Epithelial cell of proximal tubule (primary cell): Measurements from ENCODE around the gene BANF2. TPM values are rescaled to one million over a fixed set of nuclear protein-coding genes. Genes with fewer than 3 reads are reported as not detected.
"Not testable (repeated sequence)": the region's sequence is repeated elsewhere in the genome, so short reads cannot be mapped to it uniquely, and the experiment has no call there.

ENCODE experiments used
- DNase-seq: peaks from one replicate; pipeline ENCODE4 v3.0.0-alpha.2; 2011; ENCODE audit warnings: low read depth
- H3K4me3 ChIP-seq: 2 replicates; pipeline ENCODE4 v1.5.1; 2011; ENCODE audit warnings: low read depth, mild to moderate bottlenecking, low read length
- CTCF ChIP-seq: conservative IDR thresholded peaks from 2 replicates; pipeline ENCODE4 v1.5.1; 2012; ENCODE audit warnings: low read depth, mild to moderate bottlenecking, low read length
- total RNA-seq: library from RNA; depleted of rRNA; stranded (reverse); fragments of >200 nt; gene quantifications from 2 replicates; pipeline ENCODE4 v1.2.3, GENCODE V29; 2015

BANF2 gene
- total RNA-seq, 1 donor from 2014 or later, result not detected

- TF ChIP-seq CTCF, result no peak
- no peak for DNase-seq
- no peak overlapping the region for H3K4me3 ChIP-seq
Observed at GRCh38 chr20:17771206-17772004, 71.6 kb downstream of the BANF2 start.

- H3K4me3 ChIP-seq, result no peak overlapping the region
- TF ChIP-seq CTCF, result no peak
- DNase-seq, result no peak
Observed at GRCh38 chr20:17772005-17772343, 72.2 kb downstream of the BANF2 start.

- no peak for TF ChIP-seq CTCF
- H3K4me3 ChIP-seq, result no peak overlapping the region
- no peak for DNase-seq
Observed at GRCh38 chr20:17773619-17774018, 73.9 kb downstream of the BANF2 start.

DNA sequence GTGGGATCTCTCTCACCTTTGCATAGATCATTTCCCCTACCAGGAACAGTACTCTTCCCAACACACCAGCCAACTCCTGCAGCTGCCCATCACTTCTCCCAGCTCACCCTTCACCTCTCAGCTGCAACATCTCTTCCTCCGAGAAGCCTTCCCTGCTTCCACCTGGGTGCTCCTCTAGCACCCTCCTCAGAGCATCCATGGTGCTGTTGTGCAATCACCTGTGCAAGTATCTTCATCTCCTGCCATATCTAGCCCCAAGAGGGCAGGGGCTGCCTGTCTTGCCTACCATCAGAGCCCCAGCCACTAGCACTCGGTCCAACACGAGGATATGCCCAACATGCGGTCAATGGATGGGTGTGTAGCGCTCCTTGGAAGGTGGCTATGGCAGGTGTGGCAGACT is 75.8 kb downstream of the BANF2 start:
- DNase-seq, result no peak
- no peak for TF ChIP-seq CTCF
- H3K4me3 ChIP-seq, result no peak overlapping the region

- no peak for TF ChIP-seq CTCF
- H3K4me3 ChIP-seq, result no peak overlapping the region
- DNase-seq, result no peak
Observed at GRCh38 chr20:17776551-17776950, 76.8 kb downstream of the BANF2 start.

GRCh38 chr20:17779011-17779410 is 79.2 kb downstream of the BANF2 start:
- DNase-seq, H3K4me3 ChIP-seq: not testable (repeated sequence)

DNA sequence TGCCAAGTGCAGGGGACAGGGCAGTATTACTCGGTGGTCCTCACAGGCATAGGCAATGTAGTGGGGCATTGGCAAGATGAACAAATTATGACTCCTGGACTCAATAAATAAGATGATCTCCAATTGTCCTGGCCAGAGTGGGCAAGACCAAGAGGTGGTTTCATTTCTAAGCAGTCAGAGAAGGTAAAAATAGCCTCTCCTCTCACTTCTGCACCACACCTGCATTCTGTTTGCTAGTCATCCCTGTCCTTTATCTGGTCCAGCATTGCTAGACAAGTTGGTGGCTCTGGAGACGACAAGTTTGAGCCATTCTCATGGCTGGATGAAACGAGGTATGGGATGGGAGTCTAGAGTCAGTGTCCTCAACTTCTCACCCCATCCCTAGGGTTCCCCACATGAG is 83.0 kb downstream of the BANF2 start:
- TF ChIP-seq CTCF, result no peak
- DNase-seq, result no peak
- no peak overlapping the region for H3K4me3 ChIP-seq
